ENCODE data around the gene IQGAP2. TPM values are rescaled to one million over a fixed set of nuclear protein-coding genes. Genes with fewer than 3 reads are reported as not detected.

The IQGAP2 gene
- total and polyA plus RNA-seq, 9 of the 15 experiments (the other 6 are each of a cell fraction or from before 2014, with no cell fraction given): 8.7 to 23.2 (median 17.4) TPM

DNA sequence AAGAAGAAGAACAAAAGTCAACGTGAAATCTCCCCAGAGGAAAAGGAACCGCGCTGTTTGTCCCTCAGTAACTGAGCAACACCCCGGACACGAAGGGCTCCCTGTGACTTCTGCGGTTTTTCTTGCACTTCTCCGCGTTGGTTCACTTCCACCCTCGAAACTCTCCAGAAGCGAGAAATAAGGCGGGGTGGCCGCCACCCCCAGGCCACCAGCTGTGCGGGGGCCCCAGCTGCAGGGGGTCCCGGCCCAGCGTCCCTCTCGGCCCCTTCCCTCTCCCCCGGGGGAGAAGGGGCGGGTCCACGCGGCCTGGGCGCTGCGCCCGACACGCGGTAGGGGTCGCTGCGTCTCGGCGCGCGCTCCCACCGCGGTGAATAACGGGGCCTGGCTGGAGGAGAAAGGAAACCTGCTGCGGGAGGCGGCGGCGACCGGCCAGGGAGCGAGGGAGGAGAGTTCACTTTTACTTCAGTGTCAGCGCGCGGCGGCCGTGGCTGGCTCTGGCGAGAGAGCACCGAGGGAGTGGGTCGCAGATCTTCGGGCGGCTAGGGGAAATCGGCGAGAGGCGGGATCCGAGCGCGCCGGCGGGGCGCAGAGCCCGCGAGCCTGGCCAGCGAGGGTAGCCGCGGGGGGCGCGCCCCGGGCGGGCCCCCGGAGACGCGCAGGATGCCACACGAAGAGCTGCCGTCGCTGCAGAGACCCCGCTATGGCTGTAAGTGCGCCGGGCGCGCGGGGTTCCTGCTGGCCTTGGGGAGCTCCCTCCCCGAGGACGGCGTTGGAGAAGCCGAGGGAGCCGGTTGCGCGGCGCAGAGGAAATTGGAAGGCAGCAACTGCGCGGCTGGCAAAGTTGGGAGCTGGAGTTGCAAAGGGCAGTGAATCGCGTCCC is at the start of gene IQGAP2 (continued):
- TF ChIP-seq, protein P1, sequence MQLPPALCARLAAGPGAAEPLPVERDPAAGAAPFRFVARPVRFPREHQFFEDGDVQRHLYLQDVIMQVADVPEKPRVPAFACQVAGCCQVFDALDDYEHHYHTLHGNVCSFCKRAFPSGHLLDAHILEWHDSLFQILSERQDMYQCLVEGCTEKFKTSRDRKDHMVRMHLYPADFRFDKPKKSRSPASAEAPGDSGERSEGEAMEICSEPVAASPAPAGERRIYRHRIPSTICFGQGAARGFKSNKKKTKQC (CRISPR knock-in tag; IDR thresholded peaks at IDR 0.05): peak; percentile 64; the same call in 1 of the 2 replicates
- peak; percentile 91 for TF ChIP-seq RBFOX2 (IDR thresholded peaks at IDR 0.05; ENCODE audit: low read depth, low read length)
- TF ChIP-seq, protein P2, sequence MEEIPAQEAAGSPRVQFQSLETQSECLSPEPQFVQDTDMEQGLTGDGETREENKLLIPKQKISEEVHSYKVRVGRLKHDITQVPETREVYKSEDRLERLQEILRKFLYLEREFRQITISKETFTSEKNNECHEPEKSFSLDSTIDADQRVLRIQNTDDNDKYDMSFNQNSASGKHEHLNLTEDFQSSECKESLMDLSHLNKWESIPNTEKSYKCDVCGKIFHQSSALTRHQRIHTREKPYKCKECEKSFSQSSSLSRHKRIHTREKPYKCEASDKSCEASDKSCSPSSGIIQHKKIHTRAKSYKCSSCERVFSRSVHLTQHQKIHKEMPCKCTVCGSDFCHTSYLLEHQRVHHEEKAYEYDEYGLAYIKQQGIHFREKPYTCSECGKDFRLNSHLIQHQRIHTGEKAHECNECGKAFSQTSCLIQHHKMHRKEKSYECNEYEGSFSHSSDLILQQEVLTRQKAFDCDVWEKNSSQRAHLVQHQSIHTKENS (CRISPR knock-in tag; IDR thresholded peaks at IDR 0.05): no peak
- TF ChIP-seq ZC3H4 (CRISPR knock-in tag; IDR thresholded peaks at IDR 0.05; ENCODE audit: borderline replicate concordance): peak; percentile 70; the same call in 1 of the 2 replicates
- peak; percentile 54 for TF ChIP-seq HNRNPK (IDR thresholded peaks at IDR 0.05; ENCODE audit: low read depth, low read length, poor library complexity, severe bottlenecking)
- TF ChIP-seq, protein P3, sequence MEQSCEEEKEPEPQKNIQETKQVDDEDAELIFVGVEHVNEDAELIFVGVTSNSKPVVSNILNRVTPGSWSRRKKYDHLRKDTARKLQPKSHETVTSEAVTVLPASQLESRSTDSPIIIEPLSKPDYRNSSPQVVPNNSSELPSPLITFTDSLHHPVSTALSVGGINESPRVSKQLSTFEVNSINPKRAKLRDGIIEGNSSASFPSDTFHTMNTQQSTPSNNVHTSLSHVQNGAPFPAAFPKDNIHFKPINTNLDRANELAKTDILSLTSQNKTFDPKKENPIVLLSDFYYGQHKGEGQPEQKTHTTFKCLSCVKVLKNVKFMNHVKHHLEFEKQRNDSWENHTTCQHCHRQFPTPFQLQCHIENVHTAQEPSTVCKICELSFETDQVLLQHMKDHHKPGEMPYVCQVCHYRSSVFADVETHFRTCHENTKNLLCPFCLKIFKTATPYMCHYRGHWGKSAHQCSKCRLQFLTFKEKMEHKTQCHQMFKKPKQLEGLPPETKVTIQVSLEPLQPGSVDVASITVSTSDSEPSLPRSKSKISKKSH (CRISPR knock-in tag; IDR thresholded peaks at IDR 0.05): no peak
- peak; percentile 92 for TF ChIP-seq SAFB (IDR thresholded peaks at IDR 0.05; ENCODE audit: borderline replicate concordance, low read depth, low read length)
- peak; percentile 86 for TF ChIP-seq FIP1L1 (IDR thresholded peaks at IDR 0.05; ENCODE audit: low read depth, low read length, poor library complexity, severe bottlenecking)
- TF ChIP-seq RBM25 (IDR thresholded peaks at IDR 0.05; ENCODE audit: low read depth, low read length, severe bottlenecking): peak; percentile 13
- TF ChIP-seq, protein P4, sequence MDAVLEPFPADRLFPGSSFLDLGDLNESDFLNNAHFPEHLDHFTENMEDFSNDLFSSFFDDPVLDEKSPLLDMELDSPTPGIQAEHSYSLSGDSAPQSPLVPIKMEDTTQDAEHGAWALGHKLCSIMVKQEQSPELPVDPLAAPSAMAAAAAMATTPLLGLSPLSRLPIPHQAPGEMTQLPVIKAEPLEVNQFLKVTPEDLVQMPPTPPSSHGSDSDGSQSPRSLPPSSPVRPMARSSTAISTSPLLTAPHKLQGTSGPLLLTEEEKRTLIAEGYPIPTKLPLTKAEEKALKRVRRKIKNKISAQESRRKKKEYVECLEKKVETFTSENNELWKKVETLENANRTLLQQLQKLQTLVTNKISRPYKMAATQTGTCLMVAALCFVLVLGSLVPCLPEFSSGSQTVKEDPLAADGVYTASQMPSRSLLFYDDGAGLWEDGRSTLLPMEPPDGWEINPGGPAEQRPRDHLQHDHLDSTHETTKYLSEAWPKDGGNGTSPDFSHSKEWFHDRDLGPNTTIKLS (IDR thresholded peaks at IDR 0.05; ENCODE audit: borderline replicate concordance, low read depth): 0 out of 2 replicates have a peak, but pooled peaks have one; percentile 20
- peak; percentile 87; the same call in 1 of the 2 replicates for TF ChIP-seq FOXP1 (CRISPR knock-in tag; IDR thresholded peaks at IDR 0.05)
- TF ChIP-seq, protein P5, sequence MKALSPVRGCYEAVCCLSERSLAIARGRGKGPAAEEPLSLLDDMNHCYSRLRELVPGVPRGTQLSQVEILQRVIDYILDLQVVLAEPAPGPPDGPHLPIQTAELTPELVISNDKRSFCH (CRISPR knock-in tag; IDR thresholded peaks at IDR 0.05): no peak
- TF ChIP-seq, protein P5 (tag; IDR thresholded peaks at IDR 0.05): peak; percentile 80
- TF ChIP-seq SMC3 (conservative IDR thresholded peaks at IDR 0.05; ENCODE audit: insufficient read depth, low read depth, low read length): peak; percentile 51; the same call in 1 of the 2 replicates
- TF ChIP-seq, protein P6, sequence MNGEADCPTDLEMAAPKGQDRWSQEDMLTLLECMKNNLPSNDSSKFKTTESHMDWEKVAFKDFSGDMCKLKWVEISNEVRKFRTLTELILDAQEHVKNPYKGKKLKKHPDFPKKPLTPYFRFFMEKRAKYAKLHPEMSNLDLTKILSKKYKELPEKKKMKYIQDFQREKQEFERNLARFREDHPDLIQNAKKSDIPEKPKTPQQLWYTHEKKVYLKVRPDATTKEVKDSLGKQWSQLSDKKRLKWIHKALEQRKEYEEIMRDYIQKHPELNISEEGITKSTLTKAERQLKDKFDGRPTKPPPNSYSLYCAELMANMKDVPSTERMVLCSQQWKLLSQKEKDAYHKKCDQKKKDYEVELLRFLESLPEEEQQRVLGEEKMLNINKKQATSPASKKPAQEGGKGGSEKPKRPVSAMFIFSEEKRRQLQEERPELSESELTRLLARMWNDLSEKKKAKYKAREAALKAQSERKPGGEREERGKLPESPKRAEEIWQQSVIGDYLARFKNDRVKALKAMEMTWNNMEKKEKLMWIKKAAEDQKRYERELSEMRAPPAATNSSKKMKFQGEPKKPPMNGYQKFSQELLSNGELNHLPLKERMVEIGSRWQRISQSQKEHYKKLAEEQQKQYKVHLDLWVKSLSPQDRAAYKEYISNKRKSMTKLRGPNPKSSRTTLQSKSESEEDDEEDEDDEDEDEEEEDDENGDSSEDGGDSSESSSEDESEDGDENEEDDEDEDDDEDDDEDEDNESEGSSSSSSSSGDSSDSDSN (IDR thresholded peaks at IDR 0.05; ENCODE audit: borderline replicate concordance in 1 of 2, low read depth in 2 of 2, low read length in 2 of 2): peak; percentile 75; a peak in 2 of 4 replicates
- TF ChIP-seq PURB (CRISPR knock-in tag; IDR thresholded peaks at IDR 0.05; ENCODE audit: low read depth): no peak
- TF ChIP-seq TRIM28 (IDR thresholded peaks at IDR 0.05): peak; percentile 21; the same call in 1 of the 2 replicates
